Stimulated activated CD8-positive, alpha-beta memory T cell treated with anti-CD3 and anti-CD28 coated beads, Interleukin-15, amount 100 ng/mL, for 24 hours (primary cell): ENCODE data around the gene FNDC8.
"Not testable (repeated sequence)": the region's sequence is repeated elsewhere in the genome, so short reads cannot be mapped to it uniquely, and the experiment has no call there.

Source experiments
- DNase-seq: peaks from one replicate; pipeline ENCODE4 v3.0.0-alpha.2; 2020; ENCODE audit warnings: low read depth

Gene FNDC8

GRCh38 chr17:35121315-35121714 lies at the start of gene FNDC8:
FNDC8 (plus strand) TSS chr17:35121615; CDS start chr17:35121694, 79 bp downstream.
- no peak for DNase-seq

GRCh38 chr17:35073183-35073790 lies 48.1 kb upstream of the FNDC8 start:
- no peak for DNase-seq

GRCh38 chr17:35073991-35074627 lies 47.3 kb upstream of the FNDC8 start:
- DNase-seq = no peak

GRCh38 chr17:35074711-35075707 lies 46.4 kb upstream of the FNDC8 start:
- no peak for DNase-seq

- no peak for DNase-seq
These were observed 44.5 kb upstream of the FNDC8 start for GRCh38 chr17:35076874-35077273.

GRCh38 chr17:35079547-35080423 lies 41.6 kb upstream of the FNDC8 start:
- no peak for DNase-seq

GRCh38 chr17:35080536-35080935 lies 40.9 kb upstream of the FNDC8 start:
- DNase-seq = no peak

- no peak for DNase-seq
These were observed 39.8 kb upstream of the FNDC8 start for GRCh38 chr17:35081638-35082037.

GRCh38 chr17:35082073-35082657 lies 39.2 kb upstream of the FNDC8 start:
- no peak for DNase-seq

- DNase-seq = no peak
These were observed 38.3 kb upstream of the FNDC8 start for GRCh38 chr17:35083071-35083470.

- DNase-seq = no peak
These were observed 36.4 kb upstream of the FNDC8 start for GRCh38 chr17:35084987-35085386.

GRCh38 chr17:35086164-35086563 lies 35.3 kb upstream of the FNDC8 start:
- no peak for DNase-seq

GRCh38 chr17:35086931-35087573 lies 34.4 kb upstream of the FNDC8 start:
- DNase-seq = no peak

- no peak for DNase-seq
These were observed 33.6 kb upstream of the FNDC8 start for GRCh38 chr17:35087731-35088355.

- DNase-seq = peak; percentile 21
These were observed 33.0 kb upstream of the FNDC8 start for GRCh38 chr17:35088356-35088880.

GRCh38 chr17:35088881-35089585 lies 32.4 kb upstream of the FNDC8 start:
- DNase-seq = peak; percentile 92

- no peak for DNase-seq
These were observed 31.7 kb upstream of the FNDC8 start for GRCh38 chr17:35089586-35090296.

GRCh38 chr17:35090707-35091106 lies 30.7 kb upstream of the FNDC8 start:
- not testable (repeated sequence) for DNase-seq

- DNase-seq = no peak
These were observed 26.5 kb upstream of the FNDC8 start for GRCh38 chr17:35094902-35095301.
